Hepatocyte (in vitro differentiated cells): ENCODE measurements around the gene SLC39A11. TPM values are rescaled to one million over a fixed set of nuclear protein-coding genes. Genes with fewer than 3 reads are reported as not detected.
"Not testable (repeated sequence)": the region's sequence is repeated elsewhere in the genome, so short reads cannot be mapped to it uniquely, and the experiment has no call there.

Experiments used
- DNase-seq: peaks from one replicate; pipeline ENCODE4 v3.0.0-alpha.2; 2016; ENCODE audit warnings: low spot score
- H2AFZ ChIP-seq: fragments of 200-600 bp; sonication (generic); 2 replicates; pipeline ENCODE4 v1.6.0; 2016; ENCODE audit warnings: antibody characterized with exemption, mild to moderate bottlenecking
- H3K27ac ChIP-seq: fragments of 200-600 bp; sonication (generic); 2 replicates; pipeline ENCODE4 v1.5.1; 2016; ENCODE audit warnings: mild to moderate bottlenecking
- H3K27me3 ChIP-seq: fragments of 200-600 bp; sonication (generic); 2 replicates; pipeline ENCODE4 v1.6.1; 2016
- H3K36me3 ChIP-seq: fragments of 200-600 bp; sonication (generic); replicated peaks from 2 replicates; pipeline ENCODE4 v1.5.1; 2016; ENCODE audit warnings: low read depth; ENCODE audit not compliant: insufficient read depth
- H3K4me1 ChIP-seq: fragments of 200-600 bp; sonication (generic); 2 replicates; pipeline ENCODE4 v1.5.1; 2016; ENCODE audit warnings: mild to moderate bottlenecking, moderate library complexity; ENCODE audit not compliant: insufficient read depth
- H3K4me2 ChIP-seq: fragments of 200-600 bp; sonication (generic); 2 replicates; pipeline ENCODE4 v1.6.0; 2016
- H3K4me3 ChIP-seq: fragments of 200-600 bp; sonication (generic); 2 replicates; pipeline ENCODE4 v1.5.1; 2016; ENCODE audit warnings: mild to moderate bottlenecking
- H3K79me2 ChIP-seq: fragments of 200-600 bp; sonication (generic); 2 replicates; pipeline ENCODE4 v1.6.0; 2017; ENCODE audit warnings: mild to moderate bottlenecking
- H3K9me2 ChIP-seq: fragments of 200-600 bp; sonication (generic); replicated peaks from 2 replicates; pipeline ENCODE4 v1.6.0; 2017; ENCODE audit warnings: mild to moderate bottlenecking; ENCODE audit not compliant: insufficient read depth
- H3K9me3 ChIP-seq: fragments of 200-600 bp; sonication (generic); 2 replicates; pipeline ENCODE4 v1.5.1; 2016; ENCODE audit warnings: low read depth, mild to moderate bottlenecking
- H4K20me1 ChIP-seq: fragments of 200-600 bp; sonication (generic); 2 replicates; pipeline ENCODE4 v1.6.0; 2016; ENCODE audit warnings: mild to moderate bottlenecking; ENCODE audit not compliant: insufficient read depth, poor library complexity, severe bottlenecking
- CTCF ChIP-seq: fragments of 200-600 bp; sonication (generic); IDR thresholded peaks from 2 replicates; pipeline ENCODE4 v1.5.1; 2016; ENCODE audit warnings: antibody characterized with exemption, mild to moderate bottlenecking; ENCODE audit not compliant: poor library complexity
- EZH2 ChIP-seq: fragments of 200-600 bp; sonication (generic); IDR thresholded peaks from 2 replicates; pipeline ENCODE4 v1.6.1; 2016; ENCODE audit warnings: antibody characterized with exemption, mild to moderate bottlenecking, borderline replicate concordance
- EZH2phosphoT487 ChIP-seq: fragments of 200-600 bp; sonication (generic); IDR thresholded peaks from one replicate; pipeline ENCODE4 v1.6.1; 2018; ENCODE audit warnings: antibody characterized with exemption, mild to moderate bottlenecking, low read depth, moderate library complexity; ENCODE audit not compliant: unreplicated experiment, severe bottlenecking
- WGBS: methylation state at CpG from one replicate; pipeline ENCODE4 v1.1.6; 2016; ENCODE audit warnings: low lambda C conversion rate; ENCODE audit errors: missing lambda C conversion rate; 5-methylcytosine and 5-hydroxymethylcytosine counted together
- polyA plus RNA-seq: library from polyadenylated mRNA; unstranded; fragments of >200 nt; fragmentation: Nextera tagmentation; extraction: Ambion mirVana; gene quantifications from 2 replicates; pipeline ENCODE4 v1.2.1, GENCODE V29; 2016
- total RNA-seq: library from RNA; depleted of rRNA; stranded (reverse); fragments of >200 nt; gene quantifications from 2 replicates; pipeline ENCODE4 v1.2.3, GENCODE V29; 2014

SLC39A11 gene
- total and polyA plus RNA-seq, 2 experiments from 2014 or later, result 37.7 to 39.1 TPM

- H3K9me3 ChIP-seq, result no peaks in the 10 kb centered on the region
- H3K9me2 ChIP-seq, result no peaks in the 10 kb centered on the region
- no peak overlapping the region for H3K4me2 ChIP-seq
- no peak overlapping the region for H3K4me3 ChIP-seq
- no peak overlapping the region for H3K27ac ChIP-seq
- H3K27me3 ChIP-seq, result no peaks in the 10 kb centered on the region
- no peaks in the 10 kb centered on the region for H3K4me1 ChIP-seq
- H2AFZ ChIP-seq, result no peak overlapping the region
- no peaks in the 10 kb centered on the region for H3K36me3 ChIP-seq
- no peaks in the 10 kb centered on the region for H4K20me1 ChIP-seq
- TF ChIP-seq EZH2phosphoT487, result no peak
- no peak for TF ChIP-seq EZH2
- no peak for DNase-seq
- no peaks in the 10 kb centered on the region for H3K79me2 ChIP-seq
- WGBS, result 95% methylated on average over 7 of the region's 7 CpGs
Measured at GRCh38 chr17:72642720-72643119, 449.8 kb downstream of the SLC39A11 start.

GRCh38 chr17:72640415-72641165 lies 451.9 kb downstream of the SLC39A11 start:
- Histone ChIP-seq H3K27me3 (no peaks in the 10 kb centered on the region), H3K36me3 (no peaks in the 10 kb centered on the region), H3K9me2 (no peaks in the 10 kb centered on the region), H4K20me1 (no peaks in the 10 kb centered on the region), H3K9me3 (no peaks in the 10 kb centered on the region), H3K27ac (no peak overlapping the region), H2AFZ (no peak overlapping the region), H3K4me3 (no peak overlapping the region), H3K4me1 (no peaks in the 10 kb centered on the region), H3K4me2 (no peak overlapping the region), H3K79me2 (no peaks in the 10 kb centered on the region)
- TF ChIP-seq EZH2, result no peak
- TF ChIP-seq CTCF, result no peak
- no peak for TF ChIP-seq EZH2phosphoT487
- no peak for DNase-seq
- 94% methylated on average over 50 of the region's 61 CpGs for WGBS

GRCh38 chr17:72639711-72640110 lies 452.8 kb downstream of the SLC39A11 start:
- H3K79me2 ChIP-seq, result no peaks in the 10 kb centered on the region
- H2AFZ ChIP-seq, result no peak overlapping the region
- no peaks in the 10 kb centered on the region for H4K20me1 ChIP-seq
- H3K36me3 ChIP-seq, result no peaks in the 10 kb centered on the region
- no peak for DNase-seq
- no peak for TF ChIP-seq EZH2
- no peak for TF ChIP-seq EZH2phosphoT487
- TF ChIP-seq CTCF, result no peak
- H3K9me2 ChIP-seq, result no peaks in the 10 kb centered on the region
- WGBS, result 92% methylated on average over 7 of the region's 7 CpGs
- H3K4me2 ChIP-seq, result no peak overlapping the region
- H3K4me1 ChIP-seq, result no peaks in the 10 kb centered on the region
- H3K9me3 ChIP-seq, result no peaks in the 10 kb centered on the region
- no peak overlapping the region for H3K4me3 ChIP-seq
- H3K27ac ChIP-seq, result no peak overlapping the region
- no peaks in the 10 kb centered on the region for H3K27me3 ChIP-seq

GRCh38 chr17:72638932-72639331 lies 453.6 kb downstream of the SLC39A11 start:
- H3K9me3 ChIP-seq, DNase-seq: not testable (repeated sequence)
- WGBS, result 98% methylated on average over 3 of the region's 3 CpGs

More at GRCh38 chr17:72638932-72639331, 453.6 kb downstream of the SLC39A11 start:
- H3K4me2 ChIP-seq, H3K27ac ChIP-seq, H3K4me1 ChIP-seq, H2AFZ ChIP-seq, H3K9me2 ChIP-seq, H3K27me3 ChIP-seq, H3K4me3 ChIP-seq, H3K36me3 ChIP-seq, H4K20me1 ChIP-seq, H3K79me2 ChIP-seq: not testable (repeated sequence)
